ENCODE results near the gene FOXB2. TPM values are rescaled to one million over a fixed set of nuclear protein-coding genes. Genes with fewer than 3 reads are reported as not detected.
"Not testable (repeated sequence)": the region's sequence is repeated elsewhere in the genome, so short reads cannot be mapped to it uniquely, and the experiment has no call there.

Gene FOXB2
- not detected for total RNA-seq
- total RNA-seq (2013) = not detected
- total RNA-seq = 0 to 0.06 (median 0) reads per million in 29 experiments

DNA sequence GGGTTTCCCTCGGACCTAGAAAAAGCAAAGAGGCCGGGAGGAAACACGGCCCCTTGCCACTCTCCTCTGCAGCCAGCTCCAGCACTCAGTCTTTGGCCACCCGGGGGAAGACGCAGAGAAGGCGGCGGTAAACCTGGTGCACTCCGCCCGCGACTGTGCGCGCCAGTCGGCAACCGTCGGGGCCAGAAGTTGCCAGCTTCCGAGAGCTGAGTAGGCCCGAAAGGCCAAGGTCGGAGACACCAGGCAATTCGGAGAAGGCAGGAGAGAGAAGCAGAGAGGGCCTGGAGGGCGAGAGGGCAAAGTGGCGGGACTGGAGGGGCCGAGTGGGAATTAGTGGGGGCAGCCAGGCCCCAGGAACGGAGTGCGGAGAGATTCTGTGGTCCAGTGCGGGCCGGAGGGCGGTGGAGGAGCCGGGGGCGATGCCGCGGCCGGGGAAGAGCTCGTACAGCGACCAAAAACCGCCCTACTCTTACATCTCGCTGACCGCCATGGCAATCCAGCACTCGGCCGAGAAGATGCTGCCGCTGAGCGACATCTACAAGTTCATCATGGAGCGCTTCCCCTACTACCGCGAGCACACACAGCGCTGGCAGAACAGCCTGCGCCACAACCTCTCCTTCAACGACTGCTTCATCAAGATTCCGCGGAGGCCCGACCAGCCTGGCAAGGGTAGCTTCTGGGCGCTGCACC lies at the start of gene FOXB2:
FOXB2 (plus strand) TSS at position 420 of the 690 bp plus-strand sequence; CDS start at position 420, 0 bp downstream.
- peaks cover 27 to 92% of the 10 kb centered on the region in 2 experiments for H3K27me3 ChIP-seq (replicated peaks in 1 of 2; ENCODE audit: control insufficient read depth in 2 of 2, extremely low read depth in 1 of 2, insufficient read depth in 2 of 2, low read length in 1 of 2)
- Mint-ChIP-seq H3K4me3 (peak within 1 kb of the TSS in 1 of 3 donors; percentile 66), H3K27me3 (peaks cover 58 to 84% of the 10 kb centered on the region in 2 donors), H3K36me3 (no peaks in the 10 kb centered on the region), H3K4me1 (peaks cover 37 to 45% (median 40%) of the 10 kb centered on the region in 3 donors), H3K27ac (no peak within 1 kb of the TSS), H3K9me3 (no peaks in the 10 kb centered on the region)
- peak within 1 kb of the TSS in 1 of 2 donors; percentile 40 for H3K4me3 ChIP-seq (ENCODE audit: control insufficient read depth in 1 of 2, extremely low read depth in 1 of 2, low read length in 1 of 2)
- H3K9me3 ChIP-seq = no peaks in the 10 kb centered on the region
- no peak for ATAC-seq (replicated peaks in 1 of 4)
- DNase-seq = no peak
- ChIA-PET POLR2A (no interaction called here), CTCF (no interaction called here)
- no peaks in the 10 kb centered on the region for H3K36me3 ChIP-seq (ENCODE audit: control insufficient read depth in 2 of 2, extremely low read depth in 1 of 2, insufficient read depth in 1 of 2, low read length in 1 of 2)
- WGBS (ENCODE audit: insufficient coverage) = 19% methylated on average over 49 of the region's 51 CpGs
- no peak within 1 kb of the TSS for H3K27ac ChIP-seq (ENCODE audit: low read length)
- peaks cover 0 to 29% of the 10 kb centered on the region in 2 experiments for H3K4me1 ChIP-seq (ENCODE audit: control insufficient read depth in 1 of 2, extremely low read depth in 1 of 2, insufficient read depth in 2 of 2, low read length in 2 of 2)

DNA sequence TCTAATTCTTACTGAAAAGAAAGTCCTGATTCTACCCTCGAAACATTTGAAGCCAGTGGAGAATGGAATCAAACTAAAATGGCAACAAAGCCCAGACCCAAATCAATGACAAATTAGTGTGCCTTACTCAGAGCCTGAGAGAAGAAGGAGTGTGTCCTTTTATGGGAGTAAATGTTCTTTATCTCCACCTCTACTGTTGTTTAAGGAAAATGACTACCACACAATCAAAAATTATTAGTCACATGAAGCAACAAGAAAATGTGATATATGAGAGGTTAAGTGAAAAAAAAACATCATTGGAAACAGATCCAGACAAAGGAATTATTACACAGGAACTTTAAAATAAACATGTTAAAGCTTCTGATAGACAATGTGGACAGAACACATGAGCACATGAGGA lies 49.7 kb upstream of the FOXB2 start:
- Mint-ChIP-seq H3K4me1 (no peaks in the 10 kb centered on the region), H3K4me3 (no peak overlapping the region), H3K27me3 (peaks cover 2 to 6% of the 10 kb centered on the region in 2 donors), H3K36me3 (no peaks in the 10 kb centered on the region), H3K27ac (no peak overlapping the region), H3K9me3 (peaks cover 4 to 10% (median 9%) of the 10 kb centered on the region in 3 donors)
- Histone ChIP-seq H3K27ac (ENCODE audit: low read length) (no peak overlapping the region), H3K4me1 (ENCODE audit: control insufficient read depth in 1 of 2, extremely low read depth in 1 of 2, insufficient read depth in 2 of 2, low read length in 2 of 2) (no peaks in the 10 kb centered on the region), H3K27me3 (replicated peaks in 1 of 2; ENCODE audit: control insufficient read depth in 2 of 2, extremely low read depth in 1 of 2, insufficient read depth in 2 of 2, low read length in 1 of 2) (peaks cover 2 to 15% of the 10 kb centered on the region in 2 experiments), H3K9me3 (no peaks in the 10 kb centered on the region), H3K4me3 (ENCODE audit: control insufficient read depth in 1 of 2, extremely low read depth in 1 of 2, low read length in 1 of 2) (no peak overlapping the region), H3K36me3 (ENCODE audit: control insufficient read depth in 2 of 2, extremely low read depth in 1 of 2, insufficient read depth in 1 of 2, low read length in 1 of 2) (no peaks in the 10 kb centered on the region)
- DNase-seq = no peak
- CTCF ChIA-PET = no interaction called here
- no peak for ATAC-seq (replicated peaks in 1 of 4)
- POLR2A ChIA-PET = no interaction called here
- WGBS (ENCODE audit: insufficient coverage) = no CpG with 5 or more reads among the region's 1 CpG

DNA sequence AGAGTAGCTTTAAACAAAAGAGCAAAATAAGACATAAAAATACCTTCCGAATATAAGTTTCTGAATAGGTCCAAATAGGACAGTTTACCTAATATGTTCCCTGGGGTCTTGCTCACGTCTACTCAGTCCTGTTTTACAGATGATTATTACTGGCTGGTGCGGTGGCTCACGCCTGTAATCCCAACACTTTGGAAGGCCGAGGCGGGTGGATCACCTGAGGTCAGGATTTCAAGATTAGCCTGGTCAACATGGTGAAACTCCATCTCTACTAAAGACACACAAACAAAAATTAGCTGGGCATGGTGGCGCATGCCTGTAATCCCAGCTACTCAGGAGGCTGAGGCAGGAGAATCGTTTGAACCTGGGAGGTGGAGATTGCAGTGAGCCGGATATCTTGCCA lies 40.6 kb upstream of the FOXB2 start:
- H3K4me1 Mint-ChIP-seq; ATAC-seq (replicated peaks in 1 of 4); POLR2A ChIA-PET; H3K4me3 Mint-ChIP-seq; H3K27ac Mint-ChIP-seq; H3K9me3 ChIP-seq; H3K27ac ChIP-seq (ENCODE audit: low read length); H3K4me1 ChIP-seq (ENCODE audit: control insufficient read depth in 1 of 2, extremely low read depth in 1 of 2, insufficient read depth in 2 of 2, low read length in 2 of 2); H3K4me3 ChIP-seq (ENCODE audit: control insufficient read depth in 1 of 2, extremely low read depth in 1 of 2, low read length in 1 of 2); H3K36me3 ChIP-seq (ENCODE audit: control insufficient read depth in 2 of 2, extremely low read depth in 1 of 2, insufficient read depth in 1 of 2, low read length in 1 of 2); DNase-seq; H3K9me3 Mint-ChIP-seq; H3K27me3 ChIP-seq (replicated peaks in 1 of 2; ENCODE audit: control insufficient read depth in 2 of 2, extremely low read depth in 1 of 2, insufficient read depth in 2 of 2, low read length in 1 of 2); H3K36me3 Mint-ChIP-seq; CTCF ChIA-PET: not testable (repeated sequence)
- H3K27me3 Mint-ChIP-seq = peaks cover 9 to 19% of the 10 kb centered on the region in 2 donors
- 90% methylated on average over 5 of the region's 9 CpGs for WGBS (ENCODE audit: insufficient coverage)

DNA sequence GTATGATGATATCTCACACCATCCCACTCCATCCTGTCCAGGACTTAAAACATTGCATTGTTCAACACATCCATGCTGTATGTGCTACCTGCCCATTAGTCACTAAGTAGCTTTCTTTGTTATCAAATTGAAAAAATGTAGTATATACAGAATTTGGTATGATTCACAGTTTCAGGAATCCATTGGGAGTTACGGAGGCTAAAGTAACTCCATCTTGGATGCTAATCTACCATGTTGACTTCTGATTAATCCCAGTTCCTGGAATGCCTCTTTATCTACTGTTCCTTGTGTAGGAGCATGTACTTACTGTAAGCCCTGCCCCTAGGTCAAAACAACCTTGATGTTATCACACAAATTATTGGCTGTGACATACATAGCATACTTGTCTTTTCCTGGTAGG lies 38.9 kb upstream of the FOXB2 start:
- POLR2A ChIA-PET = no interaction called here
- no peak overlapping the region for H3K27ac ChIP-seq (ENCODE audit: low read length)
- no peak for ATAC-seq (replicated peaks in 1 of 4)
- WGBS (ENCODE audit: insufficient coverage) = no CpG with 5 or more reads among the region's 1 CpG
- peaks cover 0 to 7% of the 10 kb centered on the region in 2 experiments for H3K27me3 ChIP-seq (replicated peaks in 1 of 2; ENCODE audit: control insufficient read depth in 2 of 2, extremely low read depth in 1 of 2, insufficient read depth in 2 of 2, low read length in 1 of 2)
- Mint-ChIP-seq H3K4me1 (no peaks in the 10 kb centered on the region), H3K36me3 (no peaks in the 10 kb centered on the region), H3K27me3 (peaks cover 9 to 23% of the 10 kb centered on the region in 2 donors), H3K4me3 (no peak overlapping the region), H3K9me3 (no peaks in the 10 kb centered on the region), H3K27ac (no peak overlapping the region)
- no peaks in the 10 kb centered on the region for H3K36me3 ChIP-seq (ENCODE audit: control insufficient read depth in 2 of 2, extremely low read depth in 1 of 2, insufficient read depth in 1 of 2, low read length in 1 of 2)
- DNase-seq = no peak
- no peak overlapping the region for H3K4me3 ChIP-seq (ENCODE audit: control insufficient read depth in 1 of 2, extremely low read depth in 1 of 2, low read length in 1 of 2)
- no peaks in the 10 kb centered on the region for H3K9me3 ChIP-seq
- CTCF ChIA-PET = no interaction called here
- no peaks in the 10 kb centered on the region for H3K4me1 ChIP-seq (ENCODE audit: control insufficient read depth in 1 of 2, extremely low read depth in 1 of 2, insufficient read depth in 2 of 2, low read length in 2 of 2)

DNA sequence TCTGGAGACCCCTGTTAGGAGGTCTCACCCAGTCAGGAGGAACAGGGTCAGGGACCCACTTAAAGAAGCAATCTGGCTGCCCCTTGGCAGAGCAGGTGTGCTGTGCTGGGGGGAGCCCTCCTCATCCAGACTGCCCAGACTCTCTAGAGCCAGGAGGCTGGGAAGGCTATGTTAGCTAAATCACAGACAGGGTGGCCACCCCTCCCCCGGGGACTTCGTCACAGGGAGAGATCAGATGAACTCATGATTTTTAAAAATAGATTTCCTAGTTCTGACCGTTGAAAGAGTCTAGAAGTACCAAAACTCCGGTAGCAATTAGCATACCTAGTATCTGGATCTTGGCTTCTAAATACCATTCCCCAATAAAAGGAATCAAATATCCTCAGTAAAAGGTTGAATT lies 35.0 kb upstream of the FOXB2 start:
- H3K9me3 Mint-ChIP-seq = no peaks in the 10 kb centered on the region
- H3K4me3 Mint-ChIP-seq = no peak overlapping the region
- no peak overlapping the region for H3K4me3 ChIP-seq (ENCODE audit: control insufficient read depth in 1 of 2, extremely low read depth in 1 of 2, low read length in 1 of 2)
- H3K4me1 ChIP-seq (ENCODE audit: control insufficient read depth in 1 of 2, extremely low read depth in 1 of 2, insufficient read depth in 2 of 2, low read length in 2 of 2) = no peaks in the 10 kb centered on the region
- no peaks in the 10 kb centered on the region for H3K36me3 ChIP-seq (ENCODE audit: control insufficient read depth in 2 of 2, extremely low read depth in 1 of 2, insufficient read depth in 1 of 2, low read length in 1 of 2)
- ATAC-seq (replicated peaks in 1 of 4) (no peak), DNase-seq (no peak)
- H3K9me3 ChIP-seq = no peaks in the 10 kb centered on the region
- peaks cover 0 to 4% of the 10 kb centered on the region in 2 donors for H3K27me3 Mint-ChIP-seq
- H3K36me3 Mint-ChIP-seq = no peaks in the 10 kb centered on the region
- CTCF ChIA-PET = no interaction called here
- POLR2A ChIA-PET = no interaction called here
- no peak overlapping the region for H3K27ac ChIP-seq (ENCODE audit: low read length)
- no peaks in the 10 kb centered on the region for H3K4me1 Mint-ChIP-seq
- H3K27ac Mint-ChIP-seq = no peak overlapping the region
- 73% methylated on average over 2 of the region's 4 CpGs for WGBS (ENCODE audit: insufficient coverage)
- H3K27me3 ChIP-seq (replicated peaks in 1 of 2; ENCODE audit: control insufficient read depth in 2 of 2, extremely low read depth in 1 of 2, insufficient read depth in 2 of 2, low read length in 1 of 2) = peaks cover 0 to 7% of the 10 kb centered on the region in 2 experiments

DNA sequence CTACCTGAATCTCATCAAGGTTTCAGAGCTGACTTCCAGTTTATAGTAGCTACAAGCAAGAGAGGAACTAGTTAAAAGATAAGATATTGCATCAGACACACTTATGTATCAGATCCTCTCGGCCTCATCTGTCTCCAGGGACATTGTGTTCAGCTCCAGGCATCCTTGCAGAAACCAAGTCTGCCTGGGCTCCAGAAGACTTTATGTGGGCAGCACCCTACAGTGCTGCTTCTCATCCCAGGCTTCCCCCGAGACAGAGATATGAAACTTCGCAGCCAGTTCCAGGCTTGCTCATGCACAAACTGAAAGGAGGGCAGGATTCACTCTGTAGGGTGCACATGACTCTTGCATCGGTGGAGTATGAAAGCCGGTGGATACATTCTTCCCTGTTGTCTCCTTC lies 33.9 kb upstream of the FOXB2 start:
- H3K9me3 ChIP-seq = no peaks in the 10 kb centered on the region
- no peak overlapping the region for H3K4me3 Mint-ChIP-seq
- no peaks in the 10 kb centered on the region for H3K9me3 Mint-ChIP-seq
- H3K27ac ChIP-seq (ENCODE audit: low read length) = no peak overlapping the region
- H3K4me3 ChIP-seq (ENCODE audit: control insufficient read depth in 1 of 2, extremely low read depth in 1 of 2, low read length in 1 of 2) = no peak overlapping the region
- H3K27me3 Mint-ChIP-seq = peaks cover 0 to 4% of the 10 kb centered on the region in 2 donors
- no peaks in the 10 kb centered on the region for H3K36me3 ChIP-seq (ENCODE audit: control insufficient read depth in 2 of 2, extremely low read depth in 1 of 2, insufficient read depth in 1 of 2, low read length in 1 of 2)
- ChIA-PET CTCF (no interaction called here), POLR2A (no interaction called here)
- H3K27me3 ChIP-seq (replicated peaks in 1 of 2; ENCODE audit: control insufficient read depth in 2 of 2, extremely low read depth in 1 of 2, insufficient read depth in 2 of 2, low read length in 1 of 2) = peaks cover 0 to 7% of the 10 kb centered on the region in 2 experiments
- H3K36me3 Mint-ChIP-seq = no peaks in the 10 kb centered on the region
- DNase-seq (no peak), ATAC-seq (replicated peaks in 1 of 4) (no peak)
- no peaks in the 10 kb centered on the region for H3K4me1 ChIP-seq (ENCODE audit: control insufficient read depth in 1 of 2, extremely low read depth in 1 of 2, insufficient read depth in 2 of 2, low read length in 2 of 2)
- H3K27ac Mint-ChIP-seq = no peak overlapping the region
- no peaks in the 10 kb centered on the region for H3K4me1 Mint-ChIP-seq
- WGBS (ENCODE audit: insufficient coverage) = 84% methylated on average over 5 of the region's 5 CpGs
